ENCODE results near the gene MLYCD.

Gene MLYCD

GRCh38 chr16:83963277-83964119, 64.6 kb downstream of the MLYCD start:
- H3K4me3 ChIP-seq (ENCODE audit: low read length) = no peak overlapping the region
- no peak for DNase-seq (ENCODE audit: low read depth, low spot score)

GRCh38 chr16:83964684-83965443, 65.9 kb downstream of the MLYCD start:
- H3K4me3 ChIP-seq (ENCODE audit: low read length) = no peak overlapping the region
- DNase-seq (ENCODE audit: low read depth, low spot score) = no peak

- H3K4me3 ChIP-seq (ENCODE audit: low read length) = no peak overlapping the region
- DNase-seq (ENCODE audit: low read depth, low spot score) = no peak
These were observed 66.7 kb downstream of the MLYCD start for GRCh38 chr16:83965444-83966152.

GRCh38 chr16:83966153-83966696, 67.3 kb downstream of the MLYCD start:
- no peak for DNase-seq (ENCODE audit: low read depth, low spot score)
- no peak overlapping the region for H3K4me3 ChIP-seq (ENCODE audit: low read length)

- H3K4me3 ChIP-seq (ENCODE audit: low read length) = no peak overlapping the region
- DNase-seq (ENCODE audit: low read depth, low spot score) = no peak
These were observed 68.2 kb downstream of the MLYCD start for GRCh38 chr16:83967091-83967490.

- no peak for DNase-seq (ENCODE audit: low read depth, low spot score)
- no peak within 1 kb of the TSS for H3K4me3 ChIP-seq (ENCODE audit: low read length)
These were observed 69.0 kb downstream of the MLYCD start, which contains the start of gene NECAB2 for GRCh38 chr16:83967838-83968305. NECAB2 (plus strand) TSS chr16:83968244; CDS start chr16:83968649, 405 bp downstream.

- no peak overlapping the region for H3K4me3 ChIP-seq (ENCODE audit: low read length)
- no peak for DNase-seq (ENCODE audit: low read depth, low spot score)
These were observed 69.5 kb downstream of the MLYCD start for GRCh38 chr16:83968306-83968851.

GRCh38 chr16:83968891-83969649, 70.2 kb downstream of the MLYCD start:
- DNase-seq (ENCODE audit: low read depth, low spot score) = no peak
- no peak overlapping the region for H3K4me3 ChIP-seq (ENCODE audit: low read length)

- no peak overlapping the region for H3K4me3 ChIP-seq (ENCODE audit: low read length)
- DNase-seq (ENCODE audit: low read depth, low spot score) = no peak
These were observed 71.0 kb downstream of the MLYCD start for GRCh38 chr16:83969771-83970429.

GRCh38 chr16:83970430-83970815, 71.5 kb downstream of the MLYCD start:
- no peak overlapping the region for H3K4me3 ChIP-seq (ENCODE audit: low read length)
- no peak for DNase-seq (ENCODE audit: low read depth, low spot score)

- H3K4me3 ChIP-seq (ENCODE audit: low read length) = no peak overlapping the region
- DNase-seq (ENCODE audit: low read depth, low spot score) = no peak
These were observed 72.5 kb downstream of the MLYCD start for GRCh38 chr16:83971165-83972130.

GRCh38 chr16:83972256-83973008, 73.5 kb downstream of the MLYCD start:
- no peak overlapping the region for H3K4me3 ChIP-seq (ENCODE audit: low read length)
- no peak for DNase-seq (ENCODE audit: low read depth, low spot score)

- H3K4me3 ChIP-seq (ENCODE audit: low read length) = no peak overlapping the region
- no peak for DNase-seq (ENCODE audit: low read depth, low spot score)
These were observed 74.2 kb downstream of the MLYCD start for GRCh38 chr16:83973077-83973476.

GRCh38 chr16:83973581-83974385, 74.9 kb downstream of the MLYCD start:
- no peak overlapping the region for H3K4me3 ChIP-seq (ENCODE audit: low read length)
- DNase-seq (ENCODE audit: low read depth, low spot score) = no peak

- DNase-seq (ENCODE audit: low read depth, low spot score) = no peak
- no peak overlapping the region for H3K4me3 ChIP-seq (ENCODE audit: low read length)
These were observed 75.6 kb downstream of the MLYCD start for GRCh38 chr16:83974475-83974874.

All from Jurkat, Clone E6-1 (cell line).